Frontal cortex (tissue), 4 donors: Measurements from ENCODE around the gene TMEM181. TPM values are rescaled to one million over a fixed set of nuclear protein-coding genes. Genes with fewer than 3 reads are reported as not detected.
"Not testable (repeated sequence)": the region's sequence is repeated elsewhere in the genome, so short reads cannot be mapped to it uniquely, and the experiment has no call there.

Source experiments
- DNase-seq, 2 donors: peaks; one replicate each; pipeline ENCODE4 v3.0.0; 2012; ENCODE audit warnings: low spot score in 2 of 2
- FAIRE-seq: peaks from 2 replicates; lab custom pipeline; 2012; peaks lifted over from hg19 to GRCh38; lab: Jason Lieb, UNC
- total RNA-seq: library from RNA; depleted of rRNA; stranded (reverse); fragments of >200 nt; gene quantifications from one replicate; pipeline ENCODE4 v1.2.3, GENCODE V29; 2014
- donor health status: control.
- donor health status: control.
- donor health status: control.

Gene TMEM181
- total RNA-seq, 1 donor from 2014 or later = 64.0 TPM

DNA sequence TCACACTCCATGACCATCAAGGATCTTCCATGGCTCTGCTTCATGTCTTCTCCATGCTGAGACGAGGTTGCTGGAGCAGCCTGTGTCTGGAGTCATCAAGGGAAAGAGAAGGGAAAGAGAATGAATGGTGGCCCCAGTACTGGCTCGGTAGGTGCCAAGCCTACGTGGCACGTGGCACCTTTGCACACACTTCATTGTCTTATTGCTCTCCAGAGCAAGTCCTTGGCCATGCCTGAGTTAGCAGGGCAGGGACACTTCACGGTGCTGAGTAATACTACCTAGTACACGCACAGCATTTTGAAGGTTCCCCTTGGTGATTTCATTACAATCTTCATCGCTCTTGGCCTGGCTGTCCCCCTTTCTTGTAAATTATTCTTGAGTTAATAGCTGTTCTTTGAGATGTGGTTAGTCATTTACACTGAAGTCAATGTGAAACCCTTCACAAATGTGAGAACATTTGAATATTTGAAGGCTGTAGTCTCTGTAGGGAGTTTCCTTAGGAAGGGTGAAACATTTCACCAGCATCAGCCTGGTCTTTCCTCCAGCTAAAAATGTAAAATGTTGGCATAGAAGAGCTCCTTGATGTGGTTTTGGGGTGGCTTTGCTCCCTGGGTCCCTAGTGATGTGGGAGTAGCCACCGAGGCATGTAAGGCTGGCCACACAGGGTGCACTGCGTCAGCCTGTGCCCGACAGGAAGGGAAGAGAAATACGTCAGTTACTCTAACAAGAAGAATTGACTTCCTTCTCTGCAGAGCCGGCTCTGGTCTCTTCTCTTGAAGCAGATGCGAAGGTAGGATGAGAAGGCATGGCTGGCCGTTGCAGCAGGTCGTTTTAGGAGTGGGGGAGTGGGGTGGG lies 89.6 kb downstream of the TMEM181 start, which contains the start of gene SYTL3:
TSS of gene SYTL3 (plus strand) at position 766 of the 855 bp plus-strand sequence. CDS start 13,215 bp downstream, outside the sequence.
- DNase-seq (no peak), FAIRE-seq (no peak)

GRCh38 chr6:158651981-158652737 lies 92.3 kb downstream of the TMEM181 start:
- FAIRE-seq, DNase-seq: not testable (repeated sequence)

DNA sequence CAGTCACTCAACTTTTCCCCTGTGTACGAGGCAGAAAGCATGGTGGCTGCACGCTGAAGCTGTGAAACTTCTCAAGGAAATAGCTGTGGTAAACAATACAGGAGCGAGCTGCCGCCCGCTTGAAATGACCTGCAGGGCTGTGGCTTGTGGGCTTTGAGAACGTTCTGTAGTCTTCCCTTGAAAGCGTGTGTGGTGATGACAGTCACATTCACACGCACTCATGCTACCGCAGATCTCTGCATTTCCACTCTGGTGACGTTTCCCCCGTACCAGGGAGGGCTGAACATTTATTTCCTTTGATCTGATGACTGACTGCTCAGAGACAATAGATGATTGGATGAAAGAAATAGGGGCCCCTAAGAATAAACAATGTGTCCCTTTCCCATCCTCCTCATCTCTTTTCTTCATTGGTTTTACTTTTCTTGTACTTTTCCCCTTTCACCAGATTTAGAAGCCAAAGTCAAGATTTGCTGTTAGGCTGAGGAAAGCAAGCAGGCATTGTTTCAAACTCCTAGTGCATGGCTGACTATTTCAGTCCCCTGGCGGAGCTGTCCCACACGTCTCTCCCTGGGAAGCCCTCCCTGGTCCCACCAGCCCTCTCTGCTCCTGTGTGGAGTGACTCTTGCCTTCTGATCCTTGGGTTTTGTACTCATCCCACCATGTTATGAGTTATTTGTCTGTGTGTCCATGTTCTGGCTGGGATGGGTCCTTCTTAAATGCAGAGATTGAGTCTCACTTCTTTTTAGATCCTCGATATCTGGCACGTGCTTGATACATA lies 93.9 kb downstream of the TMEM181 start:
- no peak for FAIRE-seq
- DNase-seq = no peak

GRCh38 chr6:158654498-158654897 lies 94.6 kb downstream of the TMEM181 start:
- no peak for FAIRE-seq
- no peak for DNase-seq

DNA sequence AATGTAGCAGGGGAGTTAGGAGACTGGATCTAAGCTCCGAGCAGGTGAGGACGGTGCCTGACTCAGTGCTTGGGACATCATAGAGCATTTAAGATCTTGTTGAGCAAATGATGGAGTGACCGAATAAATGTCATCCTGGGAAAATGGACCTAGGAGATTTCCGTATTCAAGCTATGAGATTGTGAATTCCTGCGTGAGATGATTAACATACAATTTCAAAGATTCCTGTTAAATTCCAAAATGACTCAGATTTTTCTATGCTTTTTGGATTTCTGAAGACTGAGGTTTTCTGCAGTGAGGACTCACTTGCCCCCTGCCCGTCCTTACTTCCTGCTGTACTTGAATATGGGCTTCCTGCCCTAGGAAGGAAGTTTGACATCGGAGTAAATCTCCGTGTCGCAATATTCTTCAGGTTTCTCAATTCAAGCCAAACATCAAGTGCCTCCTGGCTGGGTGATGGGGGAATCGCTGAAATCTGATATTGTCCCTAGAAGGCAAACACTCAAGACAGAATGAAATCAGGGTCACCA lies 95.1 kb downstream of the TMEM181 start:
- no peak for DNase-seq
- no peak for FAIRE-seq

- FAIRE-seq (no peak), DNase-seq (no peak)
Observed at GRCh38 chr6:158655569-158656450, 95.9 kb downstream of the TMEM181 start.

GRCh38 chr6:158656986-158657385 lies 97.1 kb downstream of the TMEM181 start:
- not testable (repeated sequence) for DNase-seq, FAIRE-seq

GRCh38 chr6:158660333-158660754 lies 100.5 kb downstream of the TMEM181 start:
- FAIRE-seq (no peak), DNase-seq (no peak)

- FAIRE-seq (no peak), DNase-seq (no peak)
Observed at GRCh38 chr6:158661156-158661685, 101.3 kb downstream of the TMEM181 start.

- FAIRE-seq (no peak), DNase-seq (no peak)
Observed at GRCh38 chr6:158662607-158662953, 102.7 kb downstream of the TMEM181 start.

- DNase-seq (no peak), FAIRE-seq (no peak)
Observed at GRCh38 chr6:158662954-158663624, 103.2 kb downstream of the TMEM181 start.

GRCh38 chr6:158663625-158664165 lies 103.8 kb downstream of the TMEM181 start:
- FAIRE-seq (no peak), DNase-seq (no peak)

DNA sequence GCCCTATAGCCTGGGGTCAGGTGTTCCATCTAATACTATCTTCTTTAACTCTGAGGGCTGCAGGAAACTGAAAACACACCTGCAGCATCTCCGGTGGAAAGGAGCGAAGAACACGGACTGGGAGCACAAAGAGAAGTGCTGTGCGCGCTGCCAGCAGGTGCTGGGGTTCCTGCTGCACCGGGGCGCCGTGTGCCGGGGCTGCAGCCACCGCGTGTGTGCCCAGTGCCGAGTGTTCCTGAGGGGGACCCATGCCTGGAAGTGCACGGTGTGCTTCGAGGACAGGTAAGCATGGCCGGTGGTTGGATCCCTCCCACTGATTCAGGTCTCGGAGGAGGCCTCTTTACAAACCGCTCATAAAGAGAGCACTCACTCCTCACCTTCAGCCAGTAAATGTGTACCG lies 105.4 kb downstream of the TMEM181 start:
- FAIRE-seq (no peak), DNase-seq (no peak)

DNA sequence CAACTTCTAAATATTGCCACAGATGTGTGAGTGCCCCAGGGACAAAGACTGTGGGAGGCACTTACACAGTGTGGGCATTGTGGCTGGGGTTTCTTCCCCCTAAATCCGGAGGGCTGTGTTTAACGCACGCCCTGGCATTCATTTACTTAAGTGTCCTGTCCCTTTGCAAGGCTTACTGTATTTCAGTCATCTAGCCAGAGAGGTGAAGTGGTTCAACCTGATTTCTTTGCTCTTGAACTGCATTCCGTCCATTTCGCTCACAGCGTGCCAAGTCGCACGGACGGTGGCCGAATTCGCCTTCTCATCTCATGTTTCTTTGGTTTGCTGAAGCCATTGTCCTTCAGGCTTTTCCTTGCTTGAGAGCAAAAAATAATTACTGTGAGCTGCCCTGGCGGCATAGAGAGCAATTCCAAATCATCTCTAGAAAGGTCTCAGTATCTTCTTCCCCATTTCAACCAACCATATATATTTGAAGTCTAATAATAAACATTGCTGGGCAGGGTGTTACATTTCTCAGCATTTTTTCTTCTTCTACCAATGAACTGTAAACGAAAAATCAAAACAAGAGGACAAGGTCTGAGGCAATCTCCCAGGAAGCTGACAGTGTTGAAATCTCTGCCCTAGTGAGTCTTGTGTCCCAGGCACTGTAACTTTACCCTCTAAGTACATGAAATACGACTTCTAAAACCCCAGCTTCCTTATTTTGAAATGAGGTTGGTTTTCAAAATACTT lies 106.9 kb downstream of the TMEM181 start:
- no peak for FAIRE-seq
- no peak for DNase-seq

- DNase-seq = no peak
- FAIRE-seq = no peak
Observed at GRCh38 chr6:158667360-158667981, 107.6 kb downstream of the TMEM181 start.

GRCh38 chr6:158668707-158669103 lies 108.8 kb downstream of the TMEM181 start:
- FAIRE-seq (no peak), DNase-seq (no peak)
